Mesenchymal stem cell (in vitro differentiated cells and primary cell): ENCODE data around the gene NEK5.

ENCODE experiments used
- DNase-seq: peaks from one replicate; pipeline ENCODE4 v3.0.0-alpha.2; 2013
- H2AFZ ChIP-seq: one replicate; pipeline ENCODE4 v1.6.1; 2013; ENCODE audit warnings: low read depth, mild to moderate bottlenecking, control low read depth, inconsistent platforms, low read length, moderate library complexity
- H2AK5ac ChIP-seq: 2 replicates; pipeline ENCODE4 v1.6.1; 2013; ENCODE audit warnings: low read length, moderate library complexity, mild to moderate bottlenecking, inconsistent platforms; ENCODE audit not compliant: severe bottlenecking
- H2BK120ac ChIP-seq: one replicate; pipeline ENCODE4 v1.6.1; 2013; ENCODE audit warnings: low read depth, mild to moderate bottlenecking, inconsistent platforms, low read length, moderate library complexity
- H2BK12ac ChIP-seq, 2 experiments: one replicate each; pipeline ENCODE4 v1.6.1; 2013; ENCODE audit warnings: inconsistent platforms in 2 of 2, low read length in 2 of 2, mild to moderate bottlenecking in 2 of 2, moderate library complexity in 2 of 2, control low read depth in 1 of 2
- H2BK15ac ChIP-seq: one replicate; pipeline ENCODE4 v1.6.1; 2013; ENCODE audit warnings: mild to moderate bottlenecking, low read depth, inconsistent platforms; ENCODE audit not compliant: poor library complexity, severe bottlenecking
- H2BK5ac ChIP-seq: 2 replicates; pipeline ENCODE4 v1.6.1; 2013; ENCODE audit warnings: low read depth, mild to moderate bottlenecking, low read length, control low read depth, inconsistent platforms; ENCODE audit not compliant: poor library complexity, severe bottlenecking
- H3K14ac ChIP-seq, 2 experiments: one replicate each; pipeline ENCODE4 v1.6.1; 2013; ENCODE audit warnings: inconsistent platforms in 2 of 2, low read length in 2 of 2, control low read depth in 1 of 2, mild to moderate bottlenecking in 1 of 2, moderate library complexity in 1 of 2
- H3K18ac ChIP-seq, 2 experiments: one replicate each; pipeline ENCODE4 v1.6.1; 2013; ENCODE audit warnings: inconsistent platforms in 2 of 2, low read length in 2 of 2, control low read depth in 1 of 2, low read depth in 1 of 2, mild to moderate bottlenecking in 1 of 2
- H3K23ac ChIP-seq, 2 experiments: one replicate each; pipeline ENCODE4 v1.6.1; 2013; ENCODE audit warnings: inconsistent platforms in 2 of 2, low read length in 2 of 2, mild to moderate bottlenecking in 2 of 2, moderate library complexity in 2 of 2, control low read depth in 1 of 2
- H3K27ac ChIP-seq: 2 replicates; pipeline ENCODE4 v1.5.1; 2013; ENCODE audit warnings: mild to moderate bottlenecking, moderate library complexity, low read length, control low read depth, inconsistent platforms; ENCODE audit not compliant: poor library complexity, severe bottlenecking
- H3K27me3 ChIP-seq, 2 experiments: 2 replicates each; pipeline versions ENCODE4 v1.6.1 to v1.7.0; 2013; ENCODE audit warnings: low read length in 2 of 2, mild to moderate bottlenecking in 2 of 2, moderate library complexity in 2 of 2, control low read depth in 1 of 2, inconsistent platforms in 1 of 2; ENCODE audit not compliant: control insufficient read depth in 1 of 2, insufficient read depth in 1 of 2
- H3K36me3 ChIP-seq, 2 experiments: 2 replicates each; pipeline versions ENCODE4 v1.6.1 to v1.7.0; 2013; ENCODE audit warnings: low read length in 2 of 2, control low read depth in 1 of 2, inconsistent platforms in 1 of 2, low read depth in 1 of 2, mild to moderate bottlenecking in 1 of 2; ENCODE audit not compliant: insufficient read depth in 2 of 2, control insufficient read depth in 1 of 2
- H3K4ac ChIP-seq, 2 experiments: one replicate each; pipeline ENCODE4 v1.6.1; 2013; ENCODE audit warnings: inconsistent platforms in 2 of 2, low read length in 2 of 2, mild to moderate bottlenecking in 2 of 2, moderate library complexity in 2 of 2, control low read depth in 1 of 2, low read depth in 1 of 2
- H3K4me1 ChIP-seq: 2 replicates; pipeline ENCODE4 v1.6.1; 2013; ENCODE audit warnings: low read depth, low read length, control low read depth; ENCODE audit not compliant: control insufficient read depth, insufficient read depth
- H3K4me2 ChIP-seq: 2 replicates; pipeline ENCODE4 v1.6.1; 2013; ENCODE audit warnings: low read length, mild to moderate bottlenecking, inconsistent platforms; ENCODE audit not compliant: poor library complexity, severe bottlenecking
- H3K4me3 ChIP-seq, 2 experiments: 2 replicates each; pipeline versions ENCODE4 v1.5.1 to v1.7.0; 2013; ENCODE audit warnings: low read length in 2 of 2, mild to moderate bottlenecking in 2 of 2, control low read depth in 1 of 2, low read depth in 1 of 2; ENCODE audit not compliant: insufficient read depth in 1 of 2
- H3K79me1 ChIP-seq: replicated peaks from 2 replicates; pipeline ENCODE4 v1.6.1; 2013; ENCODE audit warnings: mild to moderate bottlenecking, control low read depth, low read length, inconsistent platforms; ENCODE audit not compliant: poor library complexity, severe bottlenecking
- H3K9ac ChIP-seq: 2 replicates; pipeline ENCODE4 v1.7.0; 2013; ENCODE audit warnings: mild to moderate bottlenecking, low read length, moderate library complexity
- H3K9me3 ChIP-seq: 2 replicates; pipeline ENCODE4 v1.7.0; 2013; ENCODE audit warnings: mild to moderate bottlenecking, low read length; ENCODE audit not compliant: control insufficient read depth
- H4K8ac ChIP-seq: one replicate; pipeline ENCODE4 v1.6.1; 2013; ENCODE audit warnings: inconsistent platforms, mild to moderate bottlenecking, low read length, moderate library complexity
- H4K91ac ChIP-seq: one replicate; pipeline ENCODE4 v1.6.1; 2013; ENCODE audit warnings: mild to moderate bottlenecking, low read length, inconsistent platforms
- WGBS: methylation state at CpG from one replicate; pipeline ENCODE4 v1.1.7; 2013; ENCODE audit warnings: mixed read lengths; 5-methylcytosine and 5-hydroxymethylcytosine counted together

Gene NEK5

GRCh38 chr13:52127783-52128702 is 830 bp downstream of the NEK5 start:
- H3K9me3 ChIP-seq = no peaks in the 10 kb centered on the region
- peak; percentile 70 for DNase-seq
- peaks cover 3 to 6% of the 10 kb centered on the region in 2 experiments for H3K27me3 ChIP-seq
- H3K14ac ChIP-seq = no peak overlapping the region
- H3K4me3 ChIP-seq = peak overlapping the region; percentile 73 to 79
- H2BK12ac ChIP-seq = no peak overlapping the region
- H4K91ac ChIP-seq = no peak overlapping the region
- no peak overlapping the region for H3K4ac ChIP-seq
- H3K79me1 ChIP-seq = no peaks in the 10 kb centered on the region
- H2BK120ac ChIP-seq = no peak overlapping the region
- peaks cover 13 to 24% of the 10 kb centered on the region in 2 experiments for H3K36me3 ChIP-seq
- no peak overlapping the region for H4K8ac ChIP-seq
- no peak overlapping the region for H2AK5ac ChIP-seq
- no peak overlapping the region for H3K23ac ChIP-seq
- H3K4me1 ChIP-seq = peaks cover 4% of the 10 kb centered on the region
- peak overlapping the region; percentile 72 for H2AFZ ChIP-seq
- H3K27ac ChIP-seq = no peak overlapping the region
- H3K4me2 ChIP-seq = peak overlapping the region; percentile 81
- H3K18ac ChIP-seq = no peak overlapping the region
- WGBS = 4% methylated on average over 31 of the region's 33 CpGs
- H3K9ac ChIP-seq = peak overlapping the region; percentile 72
- H2BK15ac ChIP-seq = no peak overlapping the region
- H2BK5ac ChIP-seq = no peak overlapping the region

- no peak overlapping the region for H3K23ac ChIP-seq
- no peak overlapping the region for H3K4me2 ChIP-seq
- no peak overlapping the region for H2AFZ ChIP-seq
- peaks cover 9 to 18% of the 10 kb centered on the region in 2 experiments for H3K36me3 ChIP-seq
- peaks cover 3 to 6% of the 10 kb centered on the region in 2 experiments for H3K27me3 ChIP-seq
- H2AK5ac ChIP-seq = no peak overlapping the region
- H4K8ac ChIP-seq = no peak overlapping the region
- 72% methylated on average over 3 of the region's 6 CpGs for WGBS
- no peaks in the 10 kb centered on the region for H3K9me3 ChIP-seq
- peaks cover 4% of the 10 kb centered on the region for H3K4me1 ChIP-seq
- no peak overlapping the region for H3K18ac ChIP-seq
- H3K4ac ChIP-seq = no peak overlapping the region
- no peak overlapping the region for H2BK12ac ChIP-seq
- peak overlapping the region; percentile 7 for H3K9ac ChIP-seq
- no peaks in the 10 kb centered on the region for H3K79me1 ChIP-seq
- DNase-seq = no peak
- H3K14ac ChIP-seq = no peak overlapping the region
- H2BK5ac ChIP-seq = no peak overlapping the region
- H4K91ac ChIP-seq = no peak overlapping the region
- H2BK120ac ChIP-seq = no peak overlapping the region
- no peak overlapping the region for H2BK15ac ChIP-seq
- peak overlapping the region in 1 of 2 experiments; percentile 79 for H3K4me3 ChIP-seq
- no peak overlapping the region for H3K27ac ChIP-seq
Observed at GRCh38 chr13:52127378-52127777, 1.5 kb downstream of the NEK5 start.

- no peak for DNase-seq
- H4K91ac ChIP-seq = no peak overlapping the region
- WGBS = 83% methylated on average over 2 of the region's 3 CpGs
Observed at GRCh38 chr13:52125547-52125946, 3.3 kb downstream of the NEK5 start.

GRCh38 chr13:52118595-52118994 is 10.3 kb downstream of the NEK5 start:
- Histone ChIP-seq H3K27ac (no peak overlapping the region), H2BK15ac (no peak overlapping the region), H4K91ac (no peak overlapping the region), H3K27me3 (peaks cover 9 to 10% of the 10 kb centered on the region in 2 experiments), H3K4ac (no peak overlapping the region), H3K4me1 (no peaks in the 10 kb centered on the region), H2AFZ (no peak overlapping the region), H3K4me2 (no peak overlapping the region), H3K36me3 (no peaks in the 10 kb centered on the region), H3K23ac (peak overlapping the region in 1 of 2 experiments; percentile 72), H3K9ac (no peak overlapping the region), H2BK120ac (no peak overlapping the region), H3K9me3 (no peaks in the 10 kb centered on the region), H3K18ac (no peak overlapping the region), H3K79me1 (no peaks in the 10 kb centered on the region), H3K4me3 (no peak overlapping the region), H2AK5ac (no peak overlapping the region), H3K14ac (peak overlapping the region in 1 of 2 experiments; percentile 28), H2BK12ac (no peak overlapping the region), H2BK5ac (no peak overlapping the region), H4K8ac (no peak overlapping the region)
- no peak for DNase-seq
- 84% methylated on average over 3 of the region's 3 CpGs for WGBS

More at GRCh38 chr13:52125547-52125946, 3.3 kb downstream of the NEK5 start:
- Histone ChIP-seq H3K4me1 (peaks cover 4% of the 10 kb centered on the region), H3K9me3 (no peaks in the 10 kb centered on the region), H3K79me1 (no peaks in the 10 kb centered on the region), H3K4ac (no peak overlapping the region), H3K14ac (no peak overlapping the region), H2AFZ (no peak overlapping the region), H2BK5ac (no peak overlapping the region), H3K27me3 (peaks cover 3 to 6% of the 10 kb centered on the region in 2 experiments), H3K27ac (no peak overlapping the region), H2BK12ac (no peak overlapping the region), H3K9ac (no peak overlapping the region), H3K4me3 (no peak overlapping the region), H2AK5ac (no peak overlapping the region), H2BK15ac (no peak overlapping the region), H2BK120ac (no peak overlapping the region), H3K36me3 (no peaks in the 10 kb centered on the region), H3K18ac (no peak overlapping the region), H4K8ac (no peak overlapping the region), H3K4me2 (no peak overlapping the region), H3K23ac (no peak overlapping the region)
